Activated CD8-positive, alpha-beta memory T cell treated with anti-CD3 and anti-CD28 coated beads, Interleukin-2, amount 50 U/mL, for 1 hour (primary cell): ENCODE results near the gene FBXO45.
"Not testable (repeated sequence)": the region's sequence is repeated elsewhere in the genome, so short reads cannot be mapped to it uniquely, and the experiment has no call there.

Experiments
- DNase-seq: peaks from one replicate; pipeline ENCODE4 v3.0.0-alpha.2; 2020; ENCODE audit errors: extremely low read depth

Gene FBXO45

GRCh38 chr3:196619223-196619622, 50.8 kb downstream of the FBXO45 start:
- DNase-seq: no peak

DNA sequence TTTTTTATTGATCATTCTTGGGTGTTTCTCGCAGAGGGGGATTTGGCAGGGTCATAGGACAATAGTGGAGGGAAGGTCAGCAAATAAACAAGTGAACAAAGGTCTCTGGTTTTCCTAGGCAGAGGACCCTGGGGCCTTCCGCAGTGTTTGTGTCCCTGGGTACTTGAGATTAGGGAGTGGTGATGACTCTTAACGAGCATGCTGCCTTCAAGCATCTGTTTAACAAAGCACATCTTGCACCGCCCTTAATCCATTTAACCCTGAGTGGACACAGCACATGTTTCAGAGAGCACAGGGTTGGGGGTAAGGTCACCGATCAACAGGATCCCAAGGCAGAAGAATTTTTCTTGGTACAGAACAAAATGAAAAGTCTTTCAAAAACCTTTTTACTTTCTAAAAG, 51.2 kb downstream of the FBXO45 start:
- DNase-seq: not testable (repeated sequence)

- DNase-seq: no peak
These were observed 51.7 kb downstream of the FBXO45 start for GRCh38 chr3:196620161-196620604.

DNA sequence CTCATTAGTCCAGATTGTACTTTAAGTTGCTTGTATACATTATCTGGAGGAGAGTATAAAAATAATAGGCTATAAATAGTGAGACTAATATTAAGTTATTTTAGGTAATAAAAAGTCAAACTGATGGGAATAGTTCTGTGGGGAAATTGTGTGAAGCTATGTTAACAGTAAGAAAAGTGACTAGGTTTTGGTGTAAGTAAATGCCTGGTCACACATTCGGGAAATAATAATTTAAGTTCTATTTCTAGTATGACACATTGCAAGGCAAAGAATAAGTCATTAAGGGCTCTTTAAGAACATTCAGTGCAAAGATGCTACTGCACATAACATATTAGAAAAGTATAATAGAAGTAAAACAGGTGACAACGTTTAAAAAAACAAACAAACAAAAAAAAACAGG, 52.2 kb downstream of the FBXO45 start:
- DNase-seq: no peak

- no peak for DNase-seq
These were observed 53.2 kb downstream of the FBXO45 start for GRCh38 chr3:196621611-196622010.

DNA sequence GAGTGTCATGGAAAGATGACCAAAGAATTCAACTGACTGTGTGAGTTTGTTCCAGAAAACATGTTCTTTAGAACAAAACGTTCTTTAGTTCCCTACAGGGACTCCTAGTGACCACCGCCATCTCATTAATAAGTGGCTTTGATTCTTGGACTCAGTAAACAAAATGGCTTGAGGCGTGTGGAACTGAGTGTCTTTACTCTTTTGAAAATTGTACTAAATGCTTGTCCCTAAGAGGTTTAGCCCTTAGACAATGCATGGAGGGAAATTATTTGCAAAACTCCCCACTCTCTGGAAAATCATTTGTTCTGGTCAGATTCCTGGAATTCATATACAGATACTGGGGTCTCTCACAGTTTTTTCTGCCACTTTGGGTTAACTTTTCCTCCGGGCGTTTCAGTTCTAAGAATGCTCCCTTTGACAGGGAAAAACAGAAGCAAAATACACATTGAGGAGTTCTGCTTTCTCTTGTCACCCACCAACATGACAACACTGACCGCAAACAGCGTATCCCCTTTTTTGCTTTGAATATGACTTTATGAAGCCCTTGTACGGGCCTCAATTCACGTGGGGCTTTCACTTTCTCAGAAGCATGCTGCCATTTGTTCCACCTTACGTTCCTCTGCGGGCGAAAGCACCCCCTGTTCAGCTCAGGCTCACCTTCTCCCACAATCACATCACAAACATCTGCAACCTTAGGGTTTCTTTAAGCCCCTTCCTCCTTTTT, 55.8 kb downstream of the FBXO45 start:
- DNase-seq: no peak

DNA sequence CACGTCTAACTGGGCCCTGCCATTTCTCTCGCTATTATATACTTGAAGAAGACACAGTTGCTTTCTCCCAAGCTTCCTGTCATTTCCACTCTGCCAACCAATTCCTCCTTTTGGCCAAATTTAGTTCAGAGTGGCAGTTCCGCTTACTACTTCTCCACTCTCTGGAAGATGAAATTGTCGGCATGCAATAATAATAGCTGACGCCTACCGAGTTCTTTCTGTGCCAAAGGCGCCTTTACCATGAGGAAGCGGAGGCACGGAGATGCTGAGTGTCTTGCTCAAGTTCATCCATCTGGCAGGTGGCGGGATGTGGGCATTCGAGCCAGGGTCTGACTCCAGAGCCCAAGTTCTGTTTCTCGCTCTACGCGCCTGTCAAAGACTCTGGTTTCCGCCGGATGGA, 56.4 kb downstream of the FBXO45 start:
- no peak for DNase-seq

DNA sequence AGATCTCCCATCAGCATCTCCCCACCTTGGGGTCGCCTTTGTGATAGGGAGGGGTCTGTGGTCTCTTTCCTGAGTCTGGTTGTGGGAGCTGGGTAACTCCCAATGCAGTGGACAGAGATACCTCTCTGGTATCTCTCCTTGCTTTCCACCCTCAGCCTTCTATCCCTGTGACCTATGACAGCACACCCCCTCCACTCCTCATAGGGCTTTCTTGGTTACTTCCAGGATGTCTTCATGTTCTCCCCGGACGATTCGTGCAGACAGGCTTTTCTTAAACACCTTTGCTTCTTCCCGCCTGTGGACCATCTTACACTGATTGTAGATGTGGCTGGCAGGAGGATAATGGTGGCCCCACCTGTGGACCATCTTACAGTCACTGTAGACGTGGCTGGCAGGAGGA, 56.9 kb downstream of the FBXO45 start:
- no peak for DNase-seq

DNA sequence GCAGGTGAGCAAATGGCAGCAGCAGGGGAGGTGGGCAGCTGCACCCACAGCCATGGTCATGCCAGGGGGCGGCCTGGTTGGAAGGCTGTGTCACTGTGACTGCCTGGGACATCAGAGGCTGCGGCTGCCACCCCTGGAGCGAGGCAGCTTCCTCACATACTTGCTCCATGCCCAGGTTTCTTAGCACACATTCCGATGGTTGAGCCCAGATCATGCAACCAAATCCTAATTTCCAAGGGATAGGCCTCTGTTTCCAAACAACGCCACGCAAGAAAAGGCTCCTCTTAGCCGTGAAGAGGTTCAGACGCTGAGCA, 59.4 kb downstream of the FBXO45 start:
- DNase-seq: no peak

DNA sequence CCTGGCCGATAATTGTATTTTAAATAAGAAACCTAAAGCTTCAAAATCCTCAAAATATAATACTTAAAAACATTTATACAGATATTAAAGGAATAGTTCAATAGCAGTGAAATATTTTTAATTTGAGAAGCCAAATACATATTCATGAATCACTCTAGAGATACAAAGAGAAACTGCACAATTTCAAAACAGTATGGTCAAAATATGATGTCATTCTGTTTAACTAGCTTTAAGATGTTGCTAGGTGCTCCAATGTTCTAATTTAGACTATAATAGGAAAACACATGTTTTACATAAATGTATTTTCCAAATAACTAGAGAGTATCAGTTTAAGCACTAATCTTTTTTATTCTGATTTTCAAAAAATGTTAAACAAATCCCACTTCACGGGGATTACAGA, 60.8 kb downstream of the FBXO45 start:
- no peak for DNase-seq

GRCh38 chr3:196631682-196632045, 63.2 kb downstream of the FBXO45 start:
- DNase-seq: no peak

DNA sequence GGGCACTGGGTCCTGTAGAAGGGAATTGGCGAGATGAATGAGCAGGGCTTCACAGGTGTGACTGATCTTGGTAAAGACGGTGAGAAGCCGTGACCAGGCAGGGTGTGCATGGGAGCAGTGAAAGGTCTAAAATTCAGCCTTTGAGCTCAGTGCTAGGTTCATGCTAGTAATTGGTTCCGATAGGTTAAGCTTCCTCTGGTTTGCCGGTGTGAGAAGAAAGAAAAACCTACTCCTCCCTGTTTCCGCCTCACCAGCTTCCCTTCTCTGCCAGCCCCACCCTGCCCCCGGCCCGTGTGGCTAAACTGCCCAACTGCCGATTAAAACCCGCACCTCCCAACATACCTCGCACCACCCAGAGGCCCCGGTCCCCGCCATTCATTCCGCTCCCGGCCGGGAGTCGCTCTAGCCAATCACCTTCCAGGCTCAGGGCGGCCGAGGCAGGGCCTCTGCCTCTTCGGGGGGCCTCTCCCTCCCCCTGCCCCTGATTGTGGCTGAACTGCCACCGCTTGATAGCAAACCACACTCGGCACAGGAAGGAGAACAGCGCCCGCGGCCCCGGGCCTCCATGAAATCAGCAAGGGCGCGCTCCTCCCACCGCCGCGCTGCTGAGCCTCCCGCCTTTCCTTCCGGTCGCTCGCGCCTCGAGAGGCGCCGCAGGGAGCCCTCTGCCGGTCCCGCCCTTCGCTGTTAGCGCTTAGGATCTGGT, 63.7 kb downstream of the FBXO45 start:
- DNase-seq: peak; percentile 73

DNA sequence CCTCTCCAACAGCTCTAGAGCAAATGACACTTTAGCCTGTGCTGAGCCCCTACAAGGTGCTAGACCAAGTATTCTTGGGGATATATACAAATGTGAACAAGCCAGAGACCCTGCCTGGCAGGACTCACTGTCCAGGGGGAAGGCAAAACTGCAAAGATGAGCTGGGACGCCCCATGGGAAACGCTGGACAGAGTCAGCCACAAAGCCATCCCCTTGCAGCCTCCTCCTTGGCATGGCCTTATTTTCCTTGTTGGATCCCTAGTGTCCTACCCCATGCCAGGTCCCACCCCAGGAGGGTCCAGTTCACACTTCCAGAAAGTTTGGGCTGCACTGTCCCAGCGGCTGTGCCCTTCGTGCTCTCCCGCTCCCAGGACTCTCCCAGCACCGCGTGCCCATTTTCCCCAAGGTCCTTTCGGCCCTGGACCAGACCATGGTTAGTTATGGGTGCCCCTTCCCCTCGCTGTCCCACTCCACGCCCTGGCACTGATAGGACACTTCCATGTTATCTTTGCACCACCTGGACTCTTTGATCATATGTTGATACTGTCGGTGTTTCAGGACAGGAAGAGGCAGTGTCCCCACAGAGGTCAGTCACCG, 65.2 kb downstream of the FBXO45 start:
- no peak for DNase-seq

DNA sequence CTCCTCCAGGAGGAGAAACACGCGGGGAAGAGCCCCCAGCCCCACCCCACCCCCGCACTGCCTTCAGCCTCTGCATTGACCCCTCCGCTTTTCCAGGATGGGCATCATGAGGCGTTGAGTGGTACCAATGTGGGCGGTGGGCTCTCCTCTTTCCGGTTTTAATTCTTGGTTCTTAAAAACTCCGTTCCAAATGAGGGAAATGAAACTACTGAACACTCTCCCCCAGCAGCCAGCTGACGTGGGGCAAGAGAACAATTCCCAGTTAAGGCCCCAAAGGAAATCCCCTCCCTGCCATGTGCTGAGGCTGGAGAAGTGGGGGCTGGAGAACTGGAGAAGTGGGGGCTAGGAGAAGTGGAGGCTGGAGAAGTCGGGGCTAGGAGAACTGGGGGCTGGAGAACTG, 65.8 kb downstream of the FBXO45 start:
- DNase-seq: no peak

- no peak for DNase-seq
These were observed 66.4 kb downstream of the FBXO45 start for GRCh38 chr3:196634829-196635228.

DNA sequence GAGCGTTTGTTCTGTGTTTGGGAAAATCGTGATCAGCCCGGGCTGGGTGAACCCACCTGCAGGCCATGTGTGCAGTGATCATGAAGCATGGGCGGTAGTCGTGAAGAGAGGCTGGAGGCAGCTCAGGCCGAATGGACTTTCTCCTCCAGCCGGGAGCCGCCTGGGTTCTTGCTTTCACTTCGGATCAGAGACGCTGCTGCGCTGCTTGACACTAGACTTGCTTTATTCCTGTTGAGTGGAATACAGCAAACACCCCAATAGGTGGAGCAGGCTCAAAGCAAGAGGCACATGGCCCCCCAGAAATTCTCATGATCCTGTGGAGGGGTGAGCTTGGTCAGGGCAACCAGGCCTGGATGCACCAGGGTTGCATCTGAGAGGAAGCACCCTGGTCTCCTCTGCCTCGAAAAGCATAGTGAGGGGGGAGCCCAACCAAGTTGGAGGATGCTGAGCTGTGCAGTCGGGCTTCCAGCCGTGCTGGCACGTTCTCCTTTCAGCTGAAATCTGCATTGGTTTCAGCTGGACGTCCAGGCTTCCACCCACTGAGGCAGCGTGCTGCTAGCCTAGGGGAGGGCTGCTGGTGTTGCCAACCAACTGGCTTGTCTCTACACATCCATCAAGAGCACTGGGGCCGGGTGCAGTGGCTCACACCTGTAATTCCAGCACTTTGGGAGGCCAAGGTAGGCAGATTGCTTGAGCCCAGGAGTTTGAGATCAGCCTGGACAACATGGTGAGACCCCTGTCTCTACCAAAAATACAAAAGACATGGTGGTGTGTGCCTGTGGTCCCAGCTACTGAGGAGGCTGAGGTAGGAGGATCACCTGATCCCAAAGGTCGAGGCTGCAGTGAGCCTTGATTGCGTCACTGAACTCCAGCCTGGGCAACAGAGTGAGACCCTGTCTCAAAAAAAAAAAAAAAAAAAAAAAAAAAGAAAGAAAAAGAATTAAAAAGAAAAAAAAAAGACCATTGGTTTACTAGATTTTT, 68.2 kb downstream of the FBXO45 start:
- no peak for DNase-seq

- DNase-seq: not testable (repeated sequence)
These were observed 69.5 kb downstream of the FBXO45 start for GRCh38 chr3:196637941-196638340.
